A549 (cell line): ENCODE measurements around the gene HAUS8. TPM values are rescaled to one million over a fixed set of nuclear protein-coding genes. Genes with fewer than 3 reads are reported as not detected.
"Not testable (repeated sequence)": the region's sequence is repeated elsewhere in the genome, so short reads cannot be mapped to it uniquely, and the experiment has no call there.

ENCODE experiments used
- ATAC-seq, 2 experiments: fragments of 200-7000 bp in 1 of 2; fragments of >200 bp in 1 of 2; cut with Nextera tagmentation in 1 of 2; cut with Tn5 transposase in 1 of 2; 3 replicates each; pipeline versions ENCODE4 v1.8.0 to v1.9.1; 2018 to 2020; ENCODE audit warnings: mild to moderate bottlenecking in 1 of 2, moderate library complexity in 1 of 2
- CTCF ChIA-PET: fragments of 300-600 bp; sonication (Branson Sonifier 250); formaldehyde crosslinking; extraction: SDS; loops from one replicate; lab custom pipeline; 2021; ENCODE audit warnings: antibody characterized with exemption, inconsistent platforms; lab: Yijun Ruan, JAX
- POLR2A ChIA-PET: fragments of 350-600 bp; formaldehyde crosslinking; extraction: SDS; loops from one replicate; lab custom pipeline; 2021; ENCODE audit warnings: antibody characterized with exemption, inconsistent platforms; lab: Yijun Ruan, JAX
- DNase-seq, 2 experiments: peaks; one replicate each; pipeline versions ENCODE4 v3.0.0 to v3.0.0-alpha.2; 2011 to 2016; ENCODE audit warnings: low read depth in 1 of 2, low spot score in 1 of 2
- FAIRE-seq: peaks from 2 replicates; lab custom pipeline; 2011; peaks lifted over from hg19 to GRCh38; lab: Jason Lieb, UNC
- H3K27ac ChIP-seq, 2 experiments: fragments of >200 bp; sonication (Bioruptor Twin); formaldehyde crosslinking; 3 replicates each; pipeline ENCODE4 v1.5.1; 2016 to 2017
- H3K4me1 ChIP-seq: fragments of >200 bp; sonication (Bioruptor Twin); formaldehyde crosslinking; 3 replicates; pipeline ENCODE4 v1.6.1; 2016
- H3K4me2 ChIP-seq: fragments of >200 bp; sonication (Bioruptor Twin); formaldehyde crosslinking; 3 replicates; pipeline ENCODE4 v1.6.1; 2016
- H3K4me3 ChIP-seq: fragments of >200 bp; sonication (Bioruptor Twin); formaldehyde crosslinking; 3 replicates; pipeline ENCODE4 v1.5.1; 2016
- H3K9me3 ChIP-seq: fragments of >200 bp; sonication (Bioruptor Twin); formaldehyde crosslinking; 3 replicates; pipeline ENCODE4 v1.6.1; 2016
- BHLHE40 ChIP-seq: IDR thresholded peaks from 2 replicates; pipeline ENCODE4 v1.6.1; 2012; ENCODE audit warnings: low read depth, low read length, inconsistent platforms
- CBX2 ChIP-seq: fragments of 200-600 bp; sonication (generic); IDR thresholded peaks from 2 replicates; pipeline ENCODE4 v1.6.1; 2016; ENCODE audit warnings: low read depth, mild to moderate bottlenecking, borderline replicate concordance
- CEBPB ChIP-seq, 2 experiments: fragments of >200 bp in 1 of 2; sonication (Bioruptor Twin) in 1 of 2; formaldehyde crosslinking in 1 of 2; IDR thresholded peaks; 2 replicates each; pipeline ENCODE4 v1.6.1; 2012 to 2016
- CHD2 ChIP-seq: fragments of 150-350 bp; IDR thresholded peaks from 2 replicates; pipeline ENCODE4 v1.6.1; 2014; ENCODE audit warnings: low read length; ENCODE audit not compliant: partially characterized antibody
- CHD4 ChIP-seq: fragments of 200-600 bp; sonication (generic); IDR thresholded peaks from 2 replicates; pipeline ENCODE4 v1.6.1; 2016; ENCODE audit warnings: antibody characterized with exemption, mild to moderate bottlenecking, borderline replicate concordance
- EHF ChIP-seq: fragments of 250-450 bp; sonication (Bioruptor Pico); IDR thresholded peaks from 2 replicates; pipeline ENCODE4 v1.5.0; 2020; ENCODE audit warnings: mild to moderate bottlenecking
- EHMT2 ChIP-seq: fragments of 200-600 bp; sonication (generic); IDR thresholded peaks from 2 replicates; pipeline ENCODE4 v1.6.1; 2016; ENCODE audit warnings: antibody characterized with exemption, low read depth, mild to moderate bottlenecking, moderate library complexity
- EP300 ChIP-seq, 2 experiments: fragments of >200 bp; sonication (Bioruptor Twin); formaldehyde crosslinking; IDR thresholded peaks; 2 replicates in 1 of 2; 3 replicates in 1 of 2; pipeline ENCODE4 v1.6.1; 2016 to 2017
- FOSB ChIP-seq: fragments of 250-450 bp; sonication (Bioruptor Pico); IDR thresholded peaks from 2 replicates; pipeline ENCODE4 v1.5.0; 2020; ENCODE audit warnings: mild to moderate bottlenecking, moderate library complexity
- FOXS1 ChIP-seq: fragments of 250-450 bp; sonication (Bioruptor Pico); IDR thresholded peaks from 2 replicates; pipeline ENCODE4 v1.5.0; 2020; ENCODE audit warnings: mild to moderate bottlenecking, moderate library complexity
- HEYL ChIP-seq: fragments of 250-450 bp; sonication (Bioruptor Pico); IDR thresholded peaks from 2 replicates; pipeline ENCODE4 v1.8.0; 2021; ENCODE audit warnings: mild to moderate bottlenecking, moderate library complexity
- HOXB5 ChIP-seq: fragments of 250-450 bp; sonication (Bioruptor Pico); IDR thresholded peaks from 2 replicates; pipeline ENCODE4 v1.5.0; 2020; ENCODE audit warnings: mild to moderate bottlenecking, moderate library complexity
- JUN ChIP-seq, 2 experiments: fragments of >200 bp; sonication (Bioruptor Twin); formaldehyde crosslinking; IDR thresholded peaks; 2 replicates in 1 of 2; 3 replicates in 1 of 2; pipeline ENCODE4 v1.6.1; 2016 to 2017
- KDM5A ChIP-seq: fragments of 200-600 bp; sonication (generic); IDR thresholded peaks from 2 replicates; pipeline ENCODE4 v1.6.1; 2016; ENCODE audit warnings: antibody characterized with exemption, mild to moderate bottlenecking
- MAFK ChIP-seq: fragments of 450-650 bp; IDR thresholded peaks from 2 replicates; pipeline ENCODE4 v1.6.1; 2014; ENCODE audit not compliant: partially characterized antibody
- MAZ ChIP-seq: fragments of 150-350 bp; IDR thresholded peaks from 2 replicates; pipeline ENCODE4 v1.6.1; 2014; ENCODE audit warnings: antibody characterized with exemption, low read depth, low read length, borderline replicate concordance
- NFE2L2 ChIP-seq: fragments of 150-350 bp; conservative IDR thresholded peaks from 2 replicates; pipeline ENCODE4 v1.6.1; 2014; ENCODE audit warnings: low read length
- NPAS2 ChIP-seq: fragments of 250-450 bp; sonication (Bioruptor Pico); IDR thresholded peaks from 2 replicates; pipeline ENCODE4 v1.8.0; 2022; ENCODE audit warnings: mild to moderate bottlenecking, moderate library complexity, borderline replicate concordance
- PHF8 ChIP-seq: fragments of 200-600 bp; sonication (generic); IDR thresholded peaks from 2 replicates; pipeline ENCODE4 v1.6.1; 2016; ENCODE audit warnings: low read depth, mild to moderate bottlenecking, antibody characterized with exemption, moderate library complexity, borderline replicate concordance
- POLR2A ChIP-seq: IDR thresholded peaks from 2 replicates; pipeline ENCODE4 v1.6.1; 2012; ENCODE audit warnings: mild to moderate bottlenecking, low read length
- RAD21 ChIP-seq, 2 experiments: fragments of >200 bp in 1 of 2; sonication (Bioruptor Twin) in 1 of 2; formaldehyde crosslinking in 1 of 2; IDR thresholded peaks in 1 of 2; conservative IDR thresholded peaks in 1 of 2; 2 replicates in 1 of 2; 3 replicates in 1 of 2; pipeline ENCODE4 v1.6.1; 2012 to 2018; ENCODE audit warnings: inconsistent platforms in 1 of 2
- RARB ChIP-seq: fragments of 250-450 bp; sonication (Bioruptor Pico); IDR thresholded peaks from 2 replicates; pipeline ENCODE4 v1.8.0; 2021; ENCODE audit warnings: mild to moderate bottlenecking, moderate library complexity
- RNF2 ChIP-seq: fragments of 200-600 bp; sonication (generic); IDR thresholded peaks from 2 replicates; pipeline ENCODE4 v1.6.1; 2016; ENCODE audit warnings: low read depth, mild to moderate bottlenecking, antibody characterized with exemption, moderate library complexity, borderline replicate concordance
- SMC3 ChIP-seq: fragments of >200 bp; sonication (Bioruptor Twin); formaldehyde crosslinking; IDR thresholded peaks from 3 replicates; pipeline ENCODE4 v1.6.1; 2018; ENCODE audit warnings: inconsistent platforms
- TP53 ChIP-seq: fragments of 250-450 bp; sonication (Bioruptor Pico); IDR thresholded peaks from 2 replicates; pipeline ENCODE4 v1.5.0; 2021; ENCODE audit warnings: mild to moderate bottlenecking, moderate library complexity
- ZFP36 ChIP-seq: fragments of 450-650 bp; IDR thresholded peaks from 2 replicates; pipeline ENCODE4 v1.6.1; 2014; ENCODE audit warnings: borderline replicate concordance; ENCODE audit not compliant: partially characterized antibody
- WGBS: methylation state at CpG from one replicate; pipeline ENCODE4 v1.1.6; 2017; ENCODE audit errors: missing lambda C conversion rate; 5-methylcytosine and 5-hydroxymethylcytosine counted together
- polyA plus RNA-seq, 4 experiments: library from polyadenylated mRNA; depleted of rRNA in 3 of 4; stranded (reverse); fragments of >200 nt; fragmentation: RNase III in 1 of 4; extraction: RNeasy Plus Mini Kit Qiagen cat#74134 plus additional on column Dnase treatment in 1 of 4; gene quantifications; 2 replicates in 3 of 4; 3 replicates in 1 of 4; pipeline ENCODE4 v1.2.3, GENCODE V29; 2011 to 2017
- TF ChIP-seq, protein P1 (sequence below): IDR thresholded peaks from 2 replicates; pipeline ENCODE4 v1.6.1; 2012; ENCODE audit warnings: low read depth, borderline replicate concordance
- TF ChIP-seq, protein P2 (sequence below): IDR thresholded peaks from 2 replicates; pipeline ENCODE4 v1.6.1; 2012
- TF ChIP-seq, protein P3 (sequence below): IDR thresholded peaks from 2 replicates; pipeline ENCODE4 v1.6.1; 2012

HAUS8 gene
- polyA plus RNA-seq, 2 of the 4 experiments (the other 2 are of a cell fraction), result 15.1 to 16.2 TPM

- TF ChIP-seq HOXB5 (CRISPR knock-in tag), result no peak
- TF ChIP-seq JUN (IDR thresholded peaks at IDR 0.05), result no peak; a peak in 1 of 5 replicates
- no peak for TF ChIP-seq POLR2A
- no peak for TF ChIP-seq FOSB (CRISPR knock-in tag)
- TF ChIP-seq BHLHE40, result no peak
- no peak for TF ChIP-seq CHD4
- no peak for TF ChIP-seq EHF (CRISPR knock-in tag)
- no peak for TF ChIP-seq NFE2L2
- TF ChIP-seq EHMT2, result no peak
- TF ChIP-seq, protein P1, sequence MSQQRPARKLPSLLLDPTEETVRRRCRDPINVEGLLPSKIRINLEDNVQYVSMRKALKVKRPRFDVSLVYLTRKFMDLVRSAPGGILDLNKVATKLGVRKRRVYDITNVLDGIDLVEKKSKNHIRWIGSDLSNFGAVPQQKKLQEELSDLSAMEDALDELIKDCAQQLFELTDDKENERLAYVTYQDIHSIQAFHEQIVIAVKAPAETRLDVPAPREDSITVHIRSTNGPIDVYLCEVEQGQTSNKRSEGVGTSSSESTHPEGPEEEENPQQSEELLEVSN, result 0 out of 2 replicates have a peak, but pooled peaks have one; percentile 44
- no peak for TF ChIP-seq MAFK
- no peak for TF ChIP-seq CBX2
- no peak for TF ChIP-seq PHF8
- TF ChIP-seq NPAS2 (CRISPR knock-in tag), result no peak
- TF ChIP-seq, protein P2, sequence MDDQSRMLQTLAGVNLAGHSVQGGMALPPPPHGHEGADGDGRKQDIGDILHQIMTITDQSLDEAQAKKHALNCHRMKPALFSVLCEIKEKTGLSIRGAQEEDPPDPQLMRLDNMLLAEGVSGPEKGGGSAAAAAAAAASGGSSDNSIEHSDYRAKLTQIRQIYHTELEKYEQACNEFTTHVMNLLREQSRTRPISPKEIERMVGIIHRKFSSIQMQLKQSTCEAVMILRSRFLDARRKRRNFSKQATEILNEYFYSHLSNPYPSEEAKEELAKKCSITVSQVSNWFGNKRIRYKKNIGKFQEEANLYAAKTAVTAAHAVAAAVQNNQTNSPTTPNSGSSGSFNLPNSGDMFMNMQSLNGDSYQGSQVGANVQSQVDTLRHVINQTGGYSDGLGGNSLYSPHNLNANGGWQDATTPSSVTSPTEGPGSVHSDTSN, result 0 out of 2 replicates have a peak, but pooled peaks have one; percentile 27
- TF ChIP-seq CEBPB (IDR thresholded peaks at IDR 0.05), result peak in 1 of 2 experiments; percentile 75; a peak in 2 of 4 replicates
- no peak for TF ChIP-seq FOXS1 (CRISPR knock-in tag)
- no peak for TF ChIP-seq RARB (CRISPR knock-in tag)
- no peak for TF ChIP-seq CHD2
- TF ChIP-seq EP300 (IDR thresholded peaks at IDR 0.05), result peak in 1 of 2 experiments; percentile 31; a peak in 1 of 5 replicates
- no peak for TF ChIP-seq MAZ
- no peak for TF ChIP-seq RNF2
- no peak for TF ChIP-seq TP53
- no peak for TF ChIP-seq HEYL (CRISPR knock-in tag)
- TF ChIP-seq, protein P3, sequence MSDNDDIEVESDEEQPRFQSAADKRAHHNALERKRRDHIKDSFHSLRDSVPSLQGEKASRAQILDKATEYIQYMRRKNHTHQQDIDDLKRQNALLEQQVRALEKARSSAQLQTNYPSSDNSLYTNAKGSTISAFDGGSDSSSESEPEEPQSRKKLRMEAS, result peak; percentile 86
- TF ChIP-seq ZFP36, result no peak
- TF ChIP-seq RAD21 (conservative IDR thresholded peaks at IDR 0.05 in 1 of 2, IDR thresholded peaks at IDR 0.05 in 1 of 2), result peak in 1 of 2 experiments; percentile 19; a peak in 1 of 5 replicates
- no peak for TF ChIP-seq KDM5A
- TF ChIP-seq SMC3, result no peak
Observed at GRCh38 chr19:17107546-17108452, 32.5 kb upstream of the HAUS8 start (continued).

GRCh38 chr19:17106964-17107363, 31.7 kb upstream of the HAUS8 start:
- CTCF ChIA-PET, result interaction anchor here (1.0 kb wide), 1 partner anchor 28 kb away, joined by 3 read pairs; no protein-coding TSS in a partner anchor
- Histone ChIP-seq H3K4me1 (peaks cover 24% of the 10 kb centered on the region), H3K4me2 (peak overlapping the region; percentile 76), H3K27ac (peak overlapping the region; percentile 80 to 96)
- H3K4me3 ChIP-seq, H3K9me3 ChIP-seq, DNase-seq, ATAC-seq, FAIRE-seq, POLR2A ChIA-PET: not testable (repeated sequence)
- WGBS, result 100% methylated on average over 4 of the region's 4 CpGs
